ENCODE measurements around the gene TMEFF2.

- TF ChIP-seq POLR2A (IDR thresholded peaks at IDR 0.05) (no peak), POLR2AphosphoS5 (IDR thresholded peaks at IDR 0.05) (no peak), CTCF (IDR thresholded peaks at IDR 0.05) (no peak), EP300 (IDR thresholded peaks at IDR 0.05) (no peak)
These were observed 256.0 kb downstream of the TMEFF2 start for GRCh38 chr2:191938779-191939178.

All from upper lobe of left lung (tissue), 4 donors.